ENCODE data around the gene LRRC41.

DNA sequence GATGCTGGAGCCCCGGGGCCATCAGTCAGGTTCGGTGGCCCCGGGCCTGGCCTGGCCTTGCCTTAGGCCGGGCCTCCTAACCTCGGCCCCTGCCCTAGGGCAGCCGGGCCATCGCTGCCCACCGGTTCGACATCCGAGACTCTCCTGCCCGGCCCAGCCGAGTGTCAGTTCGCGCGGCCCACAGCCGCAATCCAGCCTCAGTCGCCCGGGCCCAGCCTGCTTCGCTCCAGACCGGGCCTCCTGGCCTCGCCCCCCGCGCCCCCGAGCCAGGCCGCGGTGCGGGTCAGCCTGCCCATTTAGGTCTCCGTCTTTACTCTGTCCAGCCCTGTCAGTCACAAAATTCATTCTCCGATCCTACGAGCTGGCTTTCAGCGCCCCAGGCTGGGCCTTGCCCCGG is 777 bp downstream of the LRRC41 start:
- TF ChIP-seq SMC3 (IDR thresholded peaks at IDR 0.05; ENCODE audit: low read depth, low read length): no peak
- no peak for TF ChIP-seq EP300 (IDR thresholded peaks at IDR 0.05; ENCODE audit: borderline replicate concordance in 1 of 2, low read depth in 1 of 2, low read length in 1 of 2)
- TF ChIP-seq, protein P1, sequence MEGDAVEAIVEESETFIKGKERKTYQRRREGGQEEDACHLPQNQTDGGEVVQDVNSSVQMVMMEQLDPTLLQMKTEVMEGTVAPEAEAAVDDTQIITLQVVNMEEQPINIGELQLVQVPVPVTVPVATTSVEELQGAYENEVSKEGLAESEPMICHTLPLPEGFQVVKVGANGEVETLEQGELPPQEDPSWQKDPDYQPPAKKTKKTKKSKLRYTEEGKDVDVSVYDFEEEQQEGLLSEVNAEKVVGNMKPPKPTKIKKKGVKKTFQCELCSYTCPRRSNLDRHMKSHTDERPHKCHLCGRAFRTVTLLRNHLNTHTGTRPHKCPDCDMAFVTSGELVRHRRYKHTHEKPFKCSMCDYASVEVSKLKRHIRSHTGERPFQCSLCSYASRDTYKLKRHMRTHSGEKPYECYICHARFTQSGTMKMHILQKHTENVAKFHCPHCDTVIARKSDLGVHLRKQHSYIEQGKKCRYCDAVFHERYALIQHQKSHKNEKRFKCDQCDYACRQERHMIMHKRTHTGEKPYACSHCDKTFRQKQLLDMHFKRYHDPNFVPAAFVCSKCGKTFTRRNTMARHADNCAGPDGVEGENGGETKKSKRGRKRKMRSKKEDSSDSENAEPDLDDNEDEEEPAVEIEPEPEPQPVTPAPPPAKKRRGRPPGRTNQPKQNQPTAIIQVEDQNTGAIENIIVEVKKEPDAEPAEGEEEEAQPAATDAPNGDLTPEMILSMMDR (IDR thresholded peaks at IDR 0.05): no peak
- TF ChIP-seq CHD2 (IDR thresholded peaks at IDR 0.05; ENCODE audit: low read length, partially characterized antibody): no peak
- no peak for TF ChIP-seq POLR2AphosphoS5 (IDR thresholded peaks at IDR 0.05; ENCODE audit: low read depth, low read length)
- TF ChIP-seq TAF1 (IDR thresholded peaks at IDR 0.05; ENCODE audit: borderline replicate concordance, low read depth, low read length): no peak
- no peak for TF ChIP-seq IRF3 (IDR thresholded peaks at IDR 0.05; ENCODE audit: low read depth, low read length)
- TF ChIP-seq ELF1 (IDR thresholded peaks at IDR 0.05): no peak
- TF ChIP-seq, protein P2, sequence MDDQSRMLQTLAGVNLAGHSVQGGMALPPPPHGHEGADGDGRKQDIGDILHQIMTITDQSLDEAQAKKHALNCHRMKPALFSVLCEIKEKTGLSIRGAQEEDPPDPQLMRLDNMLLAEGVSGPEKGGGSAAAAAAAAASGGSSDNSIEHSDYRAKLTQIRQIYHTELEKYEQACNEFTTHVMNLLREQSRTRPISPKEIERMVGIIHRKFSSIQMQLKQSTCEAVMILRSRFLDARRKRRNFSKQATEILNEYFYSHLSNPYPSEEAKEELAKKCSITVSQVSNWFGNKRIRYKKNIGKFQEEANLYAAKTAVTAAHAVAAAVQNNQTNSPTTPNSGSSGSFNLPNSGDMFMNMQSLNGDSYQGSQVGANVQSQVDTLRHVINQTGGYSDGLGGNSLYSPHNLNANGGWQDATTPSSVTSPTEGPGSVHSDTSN (IDR thresholded peaks at IDR 0.05): no peak

All from SK-N-SH (cell line).